GM12878 (cell line): ENCODE data around the gene SPOP. TPM values are rescaled to one million over a fixed set of nuclear protein-coding genes. Genes with fewer than 3 reads are reported as not detected.

Experiments
- ATAC-seq: fragments of 200-7000 bp; cut with Tn5 transposase; 3 replicates; pipeline ENCODE4 v1.9.1; 2020; ENCODE audit warnings: mild to moderate bottlenecking, moderate library complexity
- BruUV-seq: library from RNA; stranded (reverse); fragments of 400-500 nt; replicated peaks from 2 replicates; lab custom pipeline; 2021; lab: Mats Ljungman, UMichigan
- CTCF ChIA-PET: fragments of 300-600 bp; sonication (Branson Sonifier 250); formaldehyde crosslinking; extraction: SDS; loops from one replicate; lab custom pipeline; 2021; ENCODE audit warnings: inconsistent platforms; lab: Yijun Ruan, JAX
- POLR2A ChIA-PET: fragments of 350-600 bp; formaldehyde crosslinking; extraction: SDS; loops from one replicate; lab custom pipeline; 2021; ENCODE audit warnings: inconsistent platforms; lab: Charles Lee
- RAD21 ChIA-PET: fragments of 300-600 bp; sonication (Branson Sonifier 250); formaldehyde crosslinking; loops from one replicate; lab custom pipeline; 2023; ENCODE audit warnings: antibody characterized with exemption; ENCODE audit not compliant: unreplicated experiment; lab: Charles Lee
- SMC1A ChIA-PET: fragments of 300-600 bp; sonication (Branson Sonifier 250); formaldehyde crosslinking; loops from one replicate; lab custom pipeline; 2023; ENCODE audit not compliant: unreplicated experiment, uncharacterized antibody; lab: Charles Lee
- DNase-seq: peaks from one replicate; pipeline ENCODE4 v3.0.0-alpha.2; 2011; ENCODE audit warnings: low read depth, low spot score
- FAIRE-seq: peaks from 3 replicates; lab custom pipeline; 2011; peaks lifted over from hg19 to GRCh38; lab: Jason Lieb, UNC
- H2AFZ ChIP-seq: 2 replicates; pipeline ENCODE4 v1.6.0; 2011; ENCODE audit warnings: low read depth, low read length, control low read depth; ENCODE audit not compliant: control insufficient read depth
- H3K27ac ChIP-seq: 2 replicates; pipeline ENCODE4 v1.5.1; 2011; ENCODE audit warnings: control low read depth; ENCODE audit not compliant: control insufficient read depth, insufficient read depth
- H3K27me3 ChIP-seq, 2 experiments: replicated peaks in 1 of 2; 2 replicates each; pipeline versions ENCODE4 v1.6.0 to v1.6.1; 2011; ENCODE audit warnings: low read length in 1 of 2; ENCODE audit not compliant: control insufficient read depth in 2 of 2, insufficient read depth in 2 of 2
- H3K36me3 ChIP-seq, 2 experiments: 2 replicates each; pipeline ENCODE4 v1.5.1; 2011; ENCODE audit warnings: low read length in 1 of 2; ENCODE audit not compliant: control insufficient read depth in 2 of 2, insufficient read depth in 2 of 2
- H3K4me1 ChIP-seq: 2 replicates; pipeline ENCODE4 v1.6.1; 2011; ENCODE audit warnings: mild to moderate bottlenecking, low read length, moderate library complexity, mixed read lengths; ENCODE audit not compliant: control insufficient read depth, insufficient read depth
- H3K4me2 ChIP-seq: 2 replicates; pipeline ENCODE4 v1.6.0; 2011; ENCODE audit warnings: control low read depth; ENCODE audit not compliant: control insufficient read depth, insufficient read depth
- H3K4me3 ChIP-seq: fragments of 200-600 bp; sonication (generic); 2 replicates; pipeline ENCODE4 v1.5.1; 2016
- H3K79me2 ChIP-seq: 2 replicates; pipeline ENCODE4 v1.6.0; 2011; ENCODE audit warnings: low read length; ENCODE audit not compliant: control insufficient read depth, insufficient read depth
- H3K9ac ChIP-seq: 2 replicates; pipeline ENCODE4 v1.8.0; 2011; ENCODE audit warnings: low read length, control low read depth, mixed read lengths; ENCODE audit not compliant: control insufficient read depth, insufficient read depth
- H3K9me3 ChIP-seq: replicated peaks from 3 replicates; pipeline ENCODE4 v1.5.1; 2011; ENCODE audit warnings: mild to moderate bottlenecking, low read length; ENCODE audit not compliant: control insufficient read depth, insufficient read depth
- H4K20me1 ChIP-seq: 2 replicates; pipeline ENCODE4 v1.6.0; 2011; ENCODE audit not compliant: control insufficient read depth, insufficient read depth
- NFYA ChIP-seq: IDR thresholded peaks from 2 replicates; pipeline ENCODE4 v1.6.1; 2011; ENCODE audit warnings: low read depth, mild to moderate bottlenecking, low read length, improper control_type of control experiment, borderline replicate concordance
- RAD21 ChIP-seq: IDR thresholded peaks from 2 replicates; pipeline ENCODE4 v1.6.1; 2011; ENCODE audit warnings: mild to moderate bottlenecking, low read depth, low read length, moderate library complexity; ENCODE audit not compliant: insufficient read depth
- SIN3A ChIP-seq: IDR thresholded peaks from 2 replicates; pipeline ENCODE4 v1.6.1; 2012; ENCODE audit warnings: low read depth, low read length, improper control_type of control experiment
- WGBS: methylation state at CpG from one replicate; pipeline ENCODE4 v1.1.6; 2016; ENCODE audit warnings: low lambda C conversion rate; ENCODE audit not compliant: insufficient replicate concordance, insufficient coverage; ENCODE audit errors: missing lambda C conversion rate; 5-methylcytosine and 5-hydroxymethylcytosine counted together
- in situ Hi-C: fragments of 300-500 bp; cut with MboI; formaldehyde crosslinking; loops from 9 replicates; pipeline ENCODE4 v1.14.3; 2018; ENCODE audit warnings: mixed read lengths
- intact Hi-C: fragments of 100-400 bp; cut with micrococcal nuclease; formaldehyde crosslinking; loops from one replicate; pipeline ENCODE4 v1.14.2; 2022; ENCODE audit not compliant: unreplicated experiment
- polyA plus RNA-seq, 11 experiments: library from polyadenylated mRNA; depleted of rRNA in 4 of 11; unstranded in 6 of 11; stranded (reverse) in 5 of 11; fragments of >200 nt; fragmentation: Nextera tagmentation in 4 of 11; fragmentation: Illumina TruSeq in 1 of 11; extraction: Ambion mirVana in 4 of 11; extraction: Trizol in 1 of 11; gene quantifications; 1 replicate in 1 of 11; 2 replicates in 10 of 11; pipeline versions ENCODE4 v1.2.1 to v1.2.3, GENCODE V29; 2011 to 2016; ENCODE audit warnings: inconsistent platforms in 2 of 11, missing spikeins in 2 of 11, low read depth in 1 of 11
- total RNA-seq, 4 experiments: library from RNA; depleted of rRNA in 3 of 4; stranded (reverse); fragments of >200 nt in 3 of 4; fragmentation: Illumina TruSeq in 1 of 4; extraction: Trizol in 1 of 4; gene quantifications; 2 replicates each; pipeline versions ENCODE4 v1.2.1 to v1.2.3, GENCODE V29; 2013 to 2021

SPOP gene
- total and polyA plus RNA-seq, 10 of the 15 experiments (the other 5 are each of a cell fraction or from before 2014, with no cell fraction given): 35.1 to 80.4 (median 44.7) TPM

GRCh38 chr17:49576088-49576916, 101.6 kb downstream of the SPOP start:
- POLR2A ChIA-PET: interaction anchor here (0.6 to 1.6 kb wide), 2 partner anchors 119 to 1751 kb away, joined by 6 to 7 read pairs; no protein-coding TSS in a partner anchor
- H3K79me2 ChIP-seq: no peaks in the 10 kb centered on the region
- BruUV-seq: no TSS peak
- H4K20me1 ChIP-seq: no peaks in the 10 kb centered on the region
- no peak for FAIRE-seq
- DNase-seq: no peak
- CTCF ChIA-PET: interaction anchor here (0.8 to 17.8 kb wide), 9 partner anchors 9 to 202 kb away, joined by 3 to 483 read pairs (median 4); no protein-coding TSS in a partner anchor
- H2AFZ ChIP-seq: no peak overlapping the region; the same call in 1 of the 2 replicates
- in situ Hi-C loops (no loop called here), intact Hi-C loops (no loop called here)
- SMC1A ChIA-PET: interaction anchor here (0.7 to 1.4 kb wide), 4 partner anchors 83 to 127 kb away, joined by 3 to 4 read pairs (median 3); no protein-coding TSS in a partner anchor
- no peaks in the 10 kb centered on the region for H3K36me3 ChIP-seq
- H3K9me3 ChIP-seq: no peaks in the 10 kb centered on the region
- peak overlapping the region; percentile 72 for H3K4me3 ChIP-seq
- H3K4me2 ChIP-seq: peak overlapping the region; percentile 86
- no peak overlapping the region for H3K27ac ChIP-seq
- 7% methylated on average over 24 of the region's 68 CpGs for WGBS
- RAD21 ChIA-PET: interaction anchor here (0.9 to 1.9 kb wide), 3 partner anchors 39 to 125 kb away, joined by 3 to 12 read pairs (median 3); no protein-coding TSS in a partner anchor
- peaks cover 2 to 8% of the 10 kb centered on the region in 2 experiments; a peak in 3 of 4 replicates for H3K27me3 ChIP-seq
- peaks cover 1% of the 10 kb centered on the region; the same call in 1 of the 2 replicates for H3K4me1 ChIP-seq
- H3K9ac ChIP-seq: no peak overlapping the region
- TF ChIP-seq SIN3A (0 out of 2 replicates have a peak, but pooled peaks have one; percentile 8), NFYA (no peak), RAD21 (no peak)
- peak; percentile 37 for ATAC-seq
